ENCODE data around the gene SNX9. TPM values are rescaled to one million over a fixed set of nuclear protein-coding genes. Genes with fewer than 3 reads are reported as not detected.
"Not testable (repeated sequence)": the region's sequence is repeated elsewhere in the genome, so short reads cannot be mapped to it uniquely, and the experiment has no call there.

Gene SNX9
- polyA plus RNA-seq, 1 donor (not counting 4 experiments of a cell fraction or from before 2014, with no cell fraction given) = 37.8 TPM

DNA sequence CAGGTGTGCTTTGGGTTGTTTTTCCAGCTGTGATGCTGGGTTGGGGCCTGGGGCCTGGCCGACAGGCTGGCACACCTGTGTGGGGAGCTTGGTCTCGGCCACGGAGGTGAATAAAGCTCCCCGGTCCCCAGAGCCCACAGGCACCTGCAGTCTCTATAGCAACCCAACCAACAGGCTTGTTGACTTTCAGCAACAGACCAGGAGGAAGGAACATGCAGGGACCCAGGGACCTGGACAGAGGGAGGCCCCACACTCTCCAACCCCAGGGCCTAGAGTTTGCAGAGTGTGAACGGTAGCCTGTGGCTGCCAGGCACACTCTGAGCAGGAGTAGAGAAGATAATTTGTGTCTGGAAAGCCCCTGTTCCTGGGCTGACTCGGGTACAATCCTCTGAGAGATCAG lies 144.0 kb downstream of the SNX9 start:
- Histone ChIP-seq H3K9me1 (ENCODE audit: control insufficient read depth, extremely low read depth, insufficient read depth, low read length) (no peaks in the 10 kb centered on the region), H3K27ac (ENCODE audit: control insufficient read depth, insufficient read depth, low read length) (no peak overlapping the region), H3K4me1 (ENCODE audit: control insufficient read depth, extremely low read depth, insufficient read depth, low read length) (peaks cover 6% of the 10 kb centered on the region), H3K36me3 (ENCODE audit: control insufficient read depth in 2 of 2, extremely low read depth in 1 of 2, insufficient read depth in 2 of 2, low read length in 2 of 2) (no peaks in the 10 kb centered on the region), H3K4me2 (ENCODE audit: control insufficient read depth, extremely low read depth, insufficient read depth, low read depth, low read length) (no peak overlapping the region), H3K9ac (ENCODE audit: control insufficient read depth, extremely low read depth, insufficient read depth, low read length) (no peak overlapping the region), H3K79me2 (ENCODE audit: control insufficient read depth, insufficient read depth, low read length) (no peaks in the 10 kb centered on the region), H2AFZ (ENCODE audit: control insufficient read depth, low read length) (no peak overlapping the region), H4K20me1 (ENCODE audit: control insufficient read depth, extremely low read depth, insufficient read depth, low read length) (no peaks in the 10 kb centered on the region), H3K4me3 (ENCODE audit: control insufficient read depth in 2 of 3, extremely low read depth in 1 of 3, insufficient read depth in 2 of 3, low read depth in 1 of 3, low read length in 3 of 3) (no peak overlapping the region), H3K27me3 (ENCODE audit: control insufficient read depth, extremely low read depth, insufficient read depth, low read length) (no peaks in the 10 kb centered on the region), H3K9me3 (ENCODE audit: control insufficient read depth, low read depth, low read length) (no peaks in the 10 kb centered on the region)
- dilution Hi-C loops (cut with MboI; ENCODE audit: extremely low pct_ligation_motif_present, low sequenced_read_pairs) = no loop called here
- no peak for DNase-seq (ENCODE audit: low read depth, low spot score)
- TF ChIP-seq, protein P1, sequence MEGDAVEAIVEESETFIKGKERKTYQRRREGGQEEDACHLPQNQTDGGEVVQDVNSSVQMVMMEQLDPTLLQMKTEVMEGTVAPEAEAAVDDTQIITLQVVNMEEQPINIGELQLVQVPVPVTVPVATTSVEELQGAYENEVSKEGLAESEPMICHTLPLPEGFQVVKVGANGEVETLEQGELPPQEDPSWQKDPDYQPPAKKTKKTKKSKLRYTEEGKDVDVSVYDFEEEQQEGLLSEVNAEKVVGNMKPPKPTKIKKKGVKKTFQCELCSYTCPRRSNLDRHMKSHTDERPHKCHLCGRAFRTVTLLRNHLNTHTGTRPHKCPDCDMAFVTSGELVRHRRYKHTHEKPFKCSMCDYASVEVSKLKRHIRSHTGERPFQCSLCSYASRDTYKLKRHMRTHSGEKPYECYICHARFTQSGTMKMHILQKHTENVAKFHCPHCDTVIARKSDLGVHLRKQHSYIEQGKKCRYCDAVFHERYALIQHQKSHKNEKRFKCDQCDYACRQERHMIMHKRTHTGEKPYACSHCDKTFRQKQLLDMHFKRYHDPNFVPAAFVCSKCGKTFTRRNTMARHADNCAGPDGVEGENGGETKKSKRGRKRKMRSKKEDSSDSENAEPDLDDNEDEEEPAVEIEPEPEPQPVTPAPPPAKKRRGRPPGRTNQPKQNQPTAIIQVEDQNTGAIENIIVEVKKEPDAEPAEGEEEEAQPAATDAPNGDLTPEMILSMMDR (optimal IDR thresholded peaks at IDR 0.05 in 1 of 3, IDR thresholded peaks at IDR 0.05 in 1 of 3, conservative IDR thresholded peaks at IDR 0.05 in 1 of 3; ENCODE audit: extremely low read depth in 1 of 3, insufficient read depth in 2 of 3, low read length in 3 of 3) = no peak
- no peak for TF ChIP-seq EZH2 (IDR thresholded peaks at IDR 0.05; ENCODE audit: low read length)
- no peak for FAIRE-seq

DNA sequence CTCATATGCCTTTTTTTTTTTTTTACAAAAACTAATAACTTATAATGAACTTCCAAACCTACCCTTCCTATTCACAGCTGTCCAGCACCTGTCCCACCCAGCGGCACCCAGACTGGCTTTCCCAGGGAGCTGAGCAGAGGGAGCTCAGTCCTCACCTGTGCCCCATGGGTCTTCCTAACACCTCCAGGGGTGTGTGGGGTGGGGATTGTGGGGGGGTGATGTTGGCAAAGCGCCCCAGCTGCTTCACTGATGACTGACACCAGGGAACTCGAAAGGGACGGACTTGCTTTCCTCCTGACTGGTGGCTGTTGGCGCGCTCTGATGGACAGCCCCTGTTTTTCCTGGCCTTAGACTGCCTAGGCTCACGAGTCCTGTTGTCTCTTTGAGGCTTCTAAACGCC lies 144.4 kb downstream of the SNX9 start:
- H3K4me1 ChIP-seq (ENCODE audit: control insufficient read depth, extremely low read depth, insufficient read depth, low read length) = peaks cover 6% of the 10 kb centered on the region
- no peaks in the 10 kb centered on the region for H4K20me1 ChIP-seq (ENCODE audit: control insufficient read depth, extremely low read depth, insufficient read depth, low read length)
- H3K79me2 ChIP-seq (ENCODE audit: control insufficient read depth, insufficient read depth, low read length) = no peaks in the 10 kb centered on the region
- no peak overlapping the region for H3K4me2 ChIP-seq (ENCODE audit: control insufficient read depth, extremely low read depth, insufficient read depth, low read depth, low read length)
- no peaks in the 10 kb centered on the region for H3K9me3 ChIP-seq (ENCODE audit: control insufficient read depth, low read depth, low read length)
- no peak for FAIRE-seq
- no peak for DNase-seq (ENCODE audit: low read depth, low spot score)
- H3K9ac ChIP-seq (ENCODE audit: control insufficient read depth, extremely low read depth, insufficient read depth, low read length) = no peak overlapping the region
- H3K27me3 ChIP-seq (ENCODE audit: control insufficient read depth, extremely low read depth, insufficient read depth, low read length) = no peaks in the 10 kb centered on the region
- no peak overlapping the region for H3K27ac ChIP-seq (ENCODE audit: control insufficient read depth, insufficient read depth, low read length)
- no peaks in the 10 kb centered on the region for H3K36me3 ChIP-seq (ENCODE audit: control insufficient read depth in 2 of 2, extremely low read depth in 1 of 2, insufficient read depth in 2 of 2, low read length in 2 of 2)
- dilution Hi-C loops (cut with MboI; ENCODE audit: extremely low pct_ligation_motif_present, low sequenced_read_pairs) = no loop called here
- no peaks in the 10 kb centered on the region for H3K9me1 ChIP-seq (ENCODE audit: control insufficient read depth, extremely low read depth, insufficient read depth, low read length)
- TF ChIP-seq, protein P1 (optimal IDR thresholded peaks at IDR 0.05 in 1 of 3, IDR thresholded peaks at IDR 0.05 in 1 of 3, conservative IDR thresholded peaks at IDR 0.05 in 1 of 3; ENCODE audit: extremely low read depth in 1 of 3, insufficient read depth in 2 of 3, low read length in 3 of 3) = no peak
- no peak for TF ChIP-seq EZH2 (IDR thresholded peaks at IDR 0.05; ENCODE audit: low read length)
- no peak overlapping the region for H2AFZ ChIP-seq (ENCODE audit: control insufficient read depth, low read length)
- H3K4me3 ChIP-seq (ENCODE audit: control insufficient read depth in 2 of 3, extremely low read depth in 1 of 3, insufficient read depth in 2 of 3, low read depth in 1 of 3, low read length in 3 of 3) = no peak overlapping the region

DNA sequence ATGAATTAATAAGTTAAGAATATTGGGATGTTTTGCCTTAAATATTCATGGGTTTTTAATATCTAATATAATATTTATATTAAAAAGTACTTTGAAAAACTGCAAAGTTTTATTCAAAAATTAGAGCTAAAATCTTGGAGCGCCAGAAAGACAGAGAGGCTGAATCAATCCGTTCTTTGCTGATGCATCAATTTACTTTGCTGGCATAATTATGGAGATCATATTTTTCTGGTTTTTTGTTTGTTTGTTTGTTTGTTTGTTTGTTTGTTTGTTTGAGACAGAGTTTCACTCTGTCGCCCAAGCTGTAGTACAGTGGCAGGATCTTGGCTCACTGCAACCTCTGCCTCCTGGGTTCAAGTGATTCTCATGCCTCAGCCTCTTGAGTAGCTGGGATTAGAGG lies 149.1 kb downstream of the SNX9 start:
- dilution Hi-C loops (cut with MboI; ENCODE audit: extremely low pct_ligation_motif_present, low sequenced_read_pairs) = not testable (repeated sequence)

More for the DNA sequence above, 149.1 kb downstream of the SNX9 start:
- H3K27me3 ChIP-seq (ENCODE audit: control insufficient read depth, extremely low read depth, insufficient read depth, low read length); H3K4me3 ChIP-seq (ENCODE audit: control insufficient read depth in 2 of 3, extremely low read depth in 1 of 3, insufficient read depth in 2 of 3, low read depth in 1 of 3, low read length in 3 of 3); H2AFZ ChIP-seq (ENCODE audit: control insufficient read depth, low read length); H3K9ac ChIP-seq (ENCODE audit: control insufficient read depth, extremely low read depth, insufficient read depth, low read length); H3K27ac ChIP-seq (ENCODE audit: control insufficient read depth, insufficient read depth, low read length); DNase-seq (ENCODE audit: low read depth, low spot score); H3K4me2 ChIP-seq (ENCODE audit: control insufficient read depth, extremely low read depth, insufficient read depth, low read depth, low read length); H4K20me1 ChIP-seq (ENCODE audit: control insufficient read depth, extremely low read depth, insufficient read depth, low read length); H3K36me3 ChIP-seq (ENCODE audit: control insufficient read depth in 2 of 2, extremely low read depth in 1 of 2, insufficient read depth in 2 of 2, low read length in 2 of 2); H3K79me2 ChIP-seq (ENCODE audit: control insufficient read depth, insufficient read depth, low read length); H3K9me3 ChIP-seq (ENCODE audit: control insufficient read depth, low read depth, low read length); FAIRE-seq; H3K9me1 ChIP-seq (ENCODE audit: control insufficient read depth, extremely low read depth, insufficient read depth, low read length); H3K4me1 ChIP-seq (ENCODE audit: control insufficient read depth, extremely low read depth, insufficient read depth, low read length): not testable (repeated sequence)
